Measurements from ENCODE around the gene MKNK2. TPM values are rescaled to one million over a fixed set of nuclear protein-coding genes. Genes with fewer than 3 reads are reported as not detected.

The MKNK2 gene
- total RNA-seq, 2 donors from 2014 or later, result 69.7 to 96.3 TPM

- no peak for DNase-seq (ENCODE audit: low spot score)
- no peak for TF ChIP-seq CTCF (IDR thresholded peaks at IDR 0.05)
- H3K27me3 ChIP-seq (replicated peaks; ENCODE audit: insufficient read depth), result no peaks in the 10 kb centered on the region
- peak; percentile 33 for ATAC-seq (ENCODE audit: insufficient number of reproducible peaks, low FRiP score, low read depth)
- peaks cover 20% of the 10 kb centered on the region for H3K36me3 ChIP-seq
- no peaks in the 10 kb centered on the region for H3K9me3 ChIP-seq
- peak overlapping the region; percentile 89 to 93 for H3K27ac ChIP-seq
- H3K4me1 ChIP-seq (ENCODE audit: control insufficient read depth in 1 of 2, low read depth in 2 of 2), result peaks cover 25 to 61% of the 10 kb centered on the region in 2 donors
- H3K4me3 ChIP-seq, result peak overlapping the region; percentile 96
Observed at GRCh38 chr19:2049741-2050348, 1.2 kb downstream of the MKNK2 start.

GRCh38 chr19:2048959-2049740 lies 1.9 kb downstream of the MKNK2 start:
- no peak for DNase-seq (ENCODE audit: low spot score)

GRCh38 chr19:2048104-2048958 lies 2.7 kb downstream of the MKNK2 start:
- DNase-seq (ENCODE audit: low spot score) (no peak), ATAC-seq (ENCODE audit: insufficient number of reproducible peaks, low FRiP score, low read depth) (no peak)
- Histone ChIP-seq H3K36me3 (peaks cover 27% of the 10 kb centered on the region), H3K27ac (peak overlapping the region; percentile 89 to 93), H3K27me3 (replicated peaks; ENCODE audit: insufficient read depth) (no peaks in the 10 kb centered on the region), H3K4me3 (peak overlapping the region; percentile 96), H3K4me1 (ENCODE audit: control insufficient read depth in 1 of 2, low read depth in 2 of 2) (peaks cover 28 to 72% of the 10 kb centered on the region in 2 donors), H3K9me3 (no peaks in the 10 kb centered on the region)
- no peak for TF ChIP-seq CTCF (IDR thresholded peaks at IDR 0.05)

More at GRCh38 chr19:2048959-2049740, 1.9 kb downstream of the MKNK2 start:
- Histone ChIP-seq H3K36me3 (peaks cover 24% of the 10 kb centered on the region), H3K27me3 (replicated peaks; ENCODE audit: insufficient read depth) (no peaks in the 10 kb centered on the region), H3K4me1 (ENCODE audit: control insufficient read depth in 1 of 2, low read depth in 2 of 2) (peaks cover 25 to 68% of the 10 kb centered on the region in 2 donors), H3K27ac (peak overlapping the region; percentile 89 to 93), H3K4me3 (peak overlapping the region; percentile 96), H3K9me3 (no peaks in the 10 kb centered on the region)
- ATAC-seq (ENCODE audit: insufficient number of reproducible peaks, low FRiP score, low read depth), result no peak
- no peak for TF ChIP-seq CTCF (IDR thresholded peaks at IDR 0.05)

DNA sequence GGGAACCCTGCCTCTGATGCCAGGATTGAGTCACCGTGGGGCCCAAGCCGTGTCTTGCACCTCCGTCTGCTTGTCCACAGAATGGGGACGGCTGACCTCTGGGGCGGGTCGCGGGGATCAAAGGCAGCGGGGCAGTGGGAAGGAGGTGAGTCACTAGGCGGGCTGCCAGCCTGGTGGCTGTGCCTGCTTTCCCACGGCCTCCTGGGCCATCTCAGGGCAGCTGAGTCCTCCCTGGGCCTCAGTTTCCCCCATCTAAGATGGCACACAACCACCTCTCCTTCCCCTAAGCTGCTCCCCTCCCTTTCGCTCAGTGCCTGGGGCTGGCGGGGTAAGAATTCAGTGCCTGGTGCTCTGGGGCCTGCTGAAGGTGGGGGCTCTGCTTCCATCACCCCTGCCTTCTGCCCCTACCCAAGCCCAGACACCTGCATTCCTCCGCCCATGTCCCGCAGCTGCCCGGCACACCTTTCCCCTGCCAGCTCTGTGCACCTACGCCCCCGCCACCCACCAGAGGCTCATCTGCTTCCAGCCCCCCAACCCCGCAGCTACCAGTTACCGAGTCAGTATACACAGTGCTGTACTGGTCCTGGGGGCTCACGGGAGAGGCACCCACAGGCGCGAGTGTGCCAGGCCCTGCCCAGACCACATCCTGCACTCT lies 3.5 kb downstream of the MKNK2 start:
- Histone ChIP-seq H3K4me3 (peak overlapping the region; percentile 96), H3K27me3 (replicated peaks; ENCODE audit: insufficient read depth) (no peaks in the 10 kb centered on the region), H3K36me3 (peaks cover 29% of the 10 kb centered on the region), H3K27ac (peak overlapping the region in 1 of 2 donors; percentile 52), H3K4me1 (ENCODE audit: control insufficient read depth in 1 of 2, low read depth in 2 of 2) (peaks cover 35 to 80% of the 10 kb centered on the region in 2 donors), H3K9me3 (no peaks in the 10 kb centered on the region)
- no peak for DNase-seq (ENCODE audit: low spot score)
- no peak for ATAC-seq (ENCODE audit: insufficient number of reproducible peaks, low FRiP score, low read depth)
- TF ChIP-seq CTCF (IDR thresholded peaks at IDR 0.05), result no peak

All from thoracic aorta (tissue), 2 donors.